Epithelial cell of prostate (primary cell): ENCODE data around the gene FAM43A.

Source experiments
- DNase-seq: peaks from one replicate; pipeline ENCODE4 v3.0.0-alpha.2; 2011; ENCODE audit warnings: low read depth, low spot score
- H3K27ac ChIP-seq: fragments of 450-650 bp; 2 replicates; pipeline ENCODE4 v1.5.1; 2017; ENCODE audit warnings: mild to moderate bottlenecking

Gene FAM43A

GRCh38 chr3:194702545-194702944 lies 16.9 kb downstream of the FAM43A start:
- no peak for DNase-seq
- H3K27ac ChIP-seq: no peak overlapping the region

GRCh38 chr3:194705227-194705626 lies 19.5 kb downstream of the FAM43A start:
- no peak for DNase-seq
- no peak overlapping the region for H3K27ac ChIP-seq

- H3K27ac ChIP-seq: no peak overlapping the region
- DNase-seq: no peak
Observed at GRCh38 chr3:194705761-194706160, 20.1 kb downstream of the FAM43A start.

GRCh38 chr3:194707147-194707540 lies 21.5 kb downstream of the FAM43A start:
- DNase-seq: no peak
- no peak overlapping the region for H3K27ac ChIP-seq

GRCh38 chr3:194711286-194711685 lies 25.6 kb downstream of the FAM43A start:
- no peak for DNase-seq

GRCh38 chr3:194711913-194712312 lies 26.2 kb downstream of the FAM43A start:
- H3K27ac ChIP-seq: no peak overlapping the region
- peak; percentile 86 for DNase-seq

More at GRCh38 chr3:194711286-194711685, 25.6 kb downstream of the FAM43A start:
- no peak overlapping the region for H3K27ac ChIP-seq

- no peak for DNase-seq
- no peak overlapping the region for H3K27ac ChIP-seq
Observed at GRCh38 chr3:194713299-194714136, 27.8 kb downstream of the FAM43A start.

GRCh38 chr3:194714137-194714455 lies 28.4 kb downstream of the FAM43A start:
- no peak overlapping the region for H3K27ac ChIP-seq
- no peak for DNase-seq

- DNase-seq: no peak
- no peak overlapping the region for H3K27ac ChIP-seq
Observed at GRCh38 chr3:194714564-194714963, 28.9 kb downstream of the FAM43A start.

GRCh38 chr3:194715022-194715800 lies 29.5 kb downstream of the FAM43A start:
- no peak for DNase-seq
- no peak overlapping the region for H3K27ac ChIP-seq

GRCh38 chr3:194718079-194718478 lies 32.4 kb downstream of the FAM43A start:
- no peak for DNase-seq
- no peak overlapping the region for H3K27ac ChIP-seq

- no peak overlapping the region for H3K27ac ChIP-seq
- no peak for DNase-seq
Observed at GRCh38 chr3:194720048-194720447, 34.4 kb downstream of the FAM43A start.

- DNase-seq: no peak
- H3K27ac ChIP-seq: no peak overlapping the region
Observed at GRCh38 chr3:194723846-194724618, 38.3 kb downstream of the FAM43A start.

GRCh38 chr3:194725346-194725745 lies 39.7 kb downstream of the FAM43A start:
- H3K27ac ChIP-seq: no peak overlapping the region
- no peak for DNase-seq

GRCh38 chr3:194727435-194728128 lies 41.9 kb downstream of the FAM43A start:
- no peak for DNase-seq
- no peak overlapping the region for H3K27ac ChIP-seq

GRCh38 chr3:194728986-194729385 lies 43.3 kb downstream of the FAM43A start:
- DNase-seq: no peak
- no peak overlapping the region for H3K27ac ChIP-seq

GRCh38 chr3:194730365-194730764 lies 44.7 kb downstream of the FAM43A start:
- no peak overlapping the region for H3K27ac ChIP-seq
- peak; percentile 68 for DNase-seq

GRCh38 chr3:194731506-194732073 lies 45.9 kb downstream of the FAM43A start:
- H3K27ac ChIP-seq: no peak overlapping the region
- no peak for DNase-seq

- H3K27ac ChIP-seq: no peak overlapping the region
- DNase-seq: no peak
Observed at GRCh38 chr3:194732617-194733016, 46.9 kb downstream of the FAM43A start.
